Effector CD8-positive, alpha-beta T cell (primary cell): ENCODE measurements around the gene RWDD3.

ENCODE experiments used
- DNase-seq: peaks from one replicate; lab custom pipeline; 2025; lab: John Stamatoyannopoulos, UW

The RWDD3 gene

DNA sequence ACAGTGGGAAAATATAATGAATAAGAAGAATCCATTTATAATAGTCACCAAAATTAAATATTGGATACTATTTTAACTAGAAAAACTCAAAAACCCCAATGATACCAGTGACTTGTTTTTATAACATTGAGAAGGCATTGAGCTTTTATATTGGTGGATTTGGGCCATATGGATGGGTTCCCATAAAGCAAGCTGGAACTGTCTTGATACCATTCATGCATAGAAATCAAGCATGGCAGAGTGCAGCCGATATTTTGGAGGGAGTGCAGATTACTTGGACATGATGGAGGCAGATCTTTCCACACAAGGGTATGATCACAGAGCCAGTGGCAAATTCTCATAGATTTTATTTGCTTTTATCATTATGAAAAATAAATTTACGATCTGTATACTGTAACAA lies 3.8 kb upstream of the RWDD3 start:
- DNase-seq, result no peak

GRCh38 chr1:95230768-95231191 lies 3.2 kb upstream of the RWDD3 start:
- no peak for DNase-seq

DNA sequence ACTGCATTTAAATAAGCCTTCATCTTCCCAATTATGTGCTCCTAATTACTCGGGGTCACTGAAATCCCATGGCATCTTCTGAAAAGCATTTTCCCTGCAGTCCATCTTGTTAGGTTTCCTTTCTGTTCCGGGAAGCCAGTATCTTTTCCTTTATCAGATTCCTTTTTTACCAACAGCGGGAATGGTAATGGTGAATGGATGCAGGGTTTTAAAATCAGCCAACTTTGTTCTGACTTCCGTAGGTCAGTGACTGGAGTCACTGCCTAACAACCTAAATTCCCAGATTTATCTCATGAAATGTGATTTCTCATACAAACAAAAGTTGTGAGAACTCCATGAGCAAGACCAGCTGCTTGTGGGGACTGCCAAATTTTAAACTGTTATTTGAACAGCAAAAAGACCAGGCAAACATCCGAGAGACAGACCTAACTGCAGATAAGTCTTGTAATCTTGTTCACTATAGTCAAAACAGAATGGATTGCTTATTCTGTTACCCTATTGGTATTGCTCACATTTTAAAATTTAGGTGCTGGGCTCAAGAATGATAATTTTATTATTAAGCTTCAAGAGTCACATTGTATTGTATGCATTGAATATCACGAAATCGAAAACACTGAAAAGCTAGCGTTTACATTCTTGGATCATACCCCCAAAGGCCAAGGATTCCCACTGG lies 1.2 kb upstream of the RWDD3 start:
- no peak for DNase-seq

DNA sequence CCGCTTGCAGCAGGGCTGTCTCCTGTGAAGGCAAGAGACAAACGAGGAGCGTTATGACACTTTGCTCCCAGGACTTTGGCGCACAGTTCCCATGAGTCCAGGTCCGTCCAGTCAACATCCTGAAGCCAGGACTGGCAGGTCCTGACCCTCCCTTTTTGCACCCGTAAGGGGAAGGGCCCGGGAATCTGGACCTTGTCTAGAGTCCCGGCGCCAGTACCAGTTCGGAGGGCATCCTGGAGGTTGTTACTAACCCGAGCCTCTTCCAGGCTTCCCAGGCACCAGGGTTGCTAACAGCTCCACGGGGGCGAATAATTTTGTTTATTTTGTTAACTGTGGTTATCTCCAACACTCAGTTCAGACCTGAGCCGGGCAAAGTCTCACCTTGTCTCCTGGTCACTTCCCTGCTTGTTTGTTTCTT lies 682 bp upstream of the RWDD3 start:
- no peak for DNase-seq

GRCh38 chr1:95236784-95237575 lies 3.0 kb downstream of the RWDD3 start:
- DNase-seq, result no peak

DNA sequence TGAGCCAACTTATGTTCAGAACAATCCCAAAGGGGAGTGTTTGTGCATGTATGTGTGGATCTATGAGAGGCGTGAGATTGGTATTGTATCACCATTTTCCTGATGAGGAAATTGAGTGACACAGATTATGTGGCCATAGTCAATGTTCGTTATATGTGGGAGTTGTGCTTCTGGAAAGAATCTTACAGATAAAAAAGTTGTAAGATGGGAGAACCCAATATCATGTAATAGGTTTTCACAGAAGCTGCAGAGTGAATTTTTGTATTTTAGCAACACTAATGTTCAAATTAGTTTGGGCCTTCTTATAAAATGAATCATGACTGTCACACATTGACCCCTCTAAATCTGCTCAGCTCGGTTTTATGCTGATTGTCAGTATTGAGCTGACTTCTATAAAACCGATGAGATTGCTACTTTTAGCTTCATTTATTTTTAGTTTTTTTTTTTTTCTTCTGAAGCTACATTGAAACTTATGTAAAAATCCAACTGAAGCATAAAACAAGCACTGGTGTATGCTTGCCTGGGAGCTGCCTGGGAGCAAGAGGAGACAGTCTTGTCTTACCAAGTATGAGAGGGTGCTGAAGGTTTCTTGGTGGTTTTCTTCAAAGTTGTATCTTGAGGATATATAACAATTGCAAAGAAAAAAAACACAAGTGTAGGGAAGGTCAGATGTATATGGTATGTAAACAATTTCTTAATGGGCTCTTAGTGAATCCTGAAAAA lies 4.1 kb downstream of the RWDD3 start:
- no peak for DNase-seq

DNA sequence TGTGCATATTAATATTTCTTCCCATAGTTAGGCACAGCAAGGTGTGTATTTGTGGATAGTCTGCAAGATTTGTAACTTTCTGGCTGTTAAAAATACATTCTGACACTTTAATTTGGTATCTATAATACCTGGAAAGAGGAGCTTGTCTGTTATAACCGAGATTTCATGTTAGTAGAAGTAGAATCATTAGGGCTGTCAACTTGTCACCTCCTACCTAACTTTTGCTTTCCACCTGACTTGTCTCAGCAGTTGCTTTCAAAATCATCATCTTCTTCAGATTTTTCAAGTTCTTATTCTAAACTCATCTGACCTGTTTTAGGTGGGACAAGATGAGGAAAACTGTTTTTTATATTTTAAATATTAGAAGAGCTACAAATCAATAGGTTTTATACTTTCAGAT lies 11.0 kb downstream of the RWDD3 start:
- DNase-seq, result no peak

DNA sequence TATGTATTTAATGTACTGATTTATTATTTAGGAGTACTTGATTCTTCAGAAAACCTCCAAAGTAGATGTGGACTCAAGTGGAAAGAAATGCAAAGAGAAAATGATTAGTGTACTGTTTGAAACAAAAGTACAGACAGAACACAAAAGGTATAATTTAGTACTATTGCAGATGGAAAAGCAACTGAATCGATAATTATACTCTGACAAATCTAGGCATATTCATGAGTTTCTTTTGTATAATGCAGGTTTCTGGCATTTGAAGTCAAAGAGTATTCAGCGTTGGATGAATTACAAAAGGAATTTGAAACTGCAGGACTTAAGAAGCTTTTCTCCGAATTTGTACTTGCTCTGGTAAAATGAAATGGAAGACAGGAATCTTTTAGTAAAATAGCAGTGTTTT lies 12.5 kb downstream of the RWDD3 start:
- DNase-seq, result no peak

DNA sequence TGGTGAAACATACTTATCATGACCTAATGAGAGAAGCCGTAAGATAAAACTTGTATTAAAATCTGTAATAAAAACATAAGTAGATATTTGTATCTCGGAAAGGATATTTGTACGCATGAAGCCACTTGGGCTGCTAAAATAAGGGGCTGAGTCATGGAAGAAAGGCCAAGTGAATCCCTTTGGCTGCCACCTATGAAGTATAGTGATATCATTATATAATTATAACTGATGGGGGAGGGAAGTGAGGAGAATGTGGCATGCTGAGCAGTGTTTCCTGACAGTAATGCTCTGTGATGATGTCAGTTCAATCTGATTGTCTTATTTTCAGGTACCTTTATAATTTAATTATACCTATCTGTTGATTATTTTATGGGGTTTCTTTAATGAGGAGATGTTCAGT lies 13.6 kb downstream of the RWDD3 start:
- DNase-seq, result no peak

DNA sequence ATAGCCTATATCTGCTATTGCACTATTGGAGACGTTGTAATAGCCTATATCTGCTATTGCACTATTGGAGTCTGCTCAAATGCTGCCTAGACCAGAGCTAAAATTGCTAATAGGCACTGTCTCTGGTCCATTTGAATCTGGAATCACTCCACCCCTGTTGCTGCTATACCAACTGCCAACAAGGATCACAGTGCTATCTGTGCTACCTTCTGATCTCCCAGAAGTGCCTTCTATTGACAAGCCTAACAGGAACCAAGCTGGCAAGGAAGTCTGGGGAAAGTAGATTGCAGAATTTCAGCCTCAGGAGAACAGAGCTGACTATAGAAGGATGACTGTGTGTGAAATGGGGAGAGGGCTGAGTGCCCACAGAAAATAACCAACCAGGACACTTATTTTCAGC lies 15.9 kb downstream of the RWDD3 start:
- no peak for DNase-seq

DNA sequence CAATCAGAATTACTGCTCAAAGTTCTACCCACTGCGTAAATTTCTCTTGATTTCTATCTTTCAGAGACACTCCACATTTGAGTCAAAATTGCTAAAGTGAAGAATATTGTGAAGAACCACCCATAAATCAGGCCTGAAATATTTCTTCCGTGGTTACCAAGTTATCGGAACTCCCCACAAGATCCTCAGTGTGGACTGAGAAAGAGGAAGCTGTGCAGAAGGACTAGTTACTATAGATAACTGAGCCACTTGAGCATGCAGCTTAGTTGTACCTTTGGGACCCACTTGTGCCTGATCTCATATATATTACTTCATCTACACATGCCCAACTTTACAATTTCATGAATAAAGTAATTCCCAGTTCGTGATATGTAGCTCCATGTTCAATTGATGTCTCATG lies 18.4 kb downstream of the RWDD3 start:
- no peak for DNase-seq

DNA sequence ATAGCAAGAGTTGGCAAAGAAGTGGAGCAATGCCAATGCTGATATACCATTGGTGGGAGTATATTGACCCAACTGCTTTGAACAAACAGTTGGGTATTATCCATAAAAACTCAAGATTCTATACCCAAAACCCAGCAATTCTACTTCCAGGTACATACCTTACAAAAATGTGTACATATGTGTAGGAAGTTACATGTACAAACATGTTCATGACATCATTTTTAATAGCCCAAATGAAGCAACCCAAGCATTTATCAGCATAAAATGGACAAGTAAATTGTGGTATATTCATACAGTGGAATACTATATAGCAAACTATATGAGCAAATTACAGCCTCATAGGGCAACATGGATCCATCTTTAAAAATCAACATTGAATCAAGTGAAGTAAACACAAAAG lies 20.9 kb downstream of the RWDD3 start:
- DNase-seq, result no peak

GRCh38 chr1:95255826-95256225 lies 21.8 kb downstream of the RWDD3 start:
- DNase-seq, result no peak

- DNase-seq, result no peak
Observed at GRCh38 chr1:95257758-95258157, 23.7 kb downstream of the RWDD3 start.

GRCh38 chr1:95259245-95259644 lies 25.2 kb downstream of the RWDD3 start:
- no peak for DNase-seq

DNA sequence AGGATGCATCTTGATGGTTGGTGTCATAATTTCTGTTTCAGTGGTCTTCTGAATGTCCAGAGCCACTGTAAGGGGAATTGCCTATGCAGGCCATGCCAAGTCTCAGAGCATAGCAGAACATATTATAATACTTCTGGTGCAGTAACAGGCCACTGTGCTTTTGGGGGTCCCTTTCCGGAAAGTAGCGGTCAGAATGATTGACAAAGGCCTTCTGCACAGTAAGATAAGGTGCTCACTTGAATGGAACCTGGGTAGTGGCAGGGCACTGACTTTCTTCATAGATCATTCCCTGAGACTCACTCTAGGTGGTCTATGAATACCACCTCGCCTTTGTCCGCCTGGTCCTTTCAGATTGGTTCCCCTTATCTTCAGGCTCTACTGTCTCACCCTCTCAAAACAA lies 28.9 kb downstream of the RWDD3 start:
- no peak for DNase-seq

- DNase-seq, result no peak
Observed at GRCh38 chr1:95263450-95263849, 29.4 kb downstream of the RWDD3 start.

- DNase-seq, result no peak
Observed at GRCh38 chr1:95265106-95265505, 31.1 kb downstream of the RWDD3 start.

DNA sequence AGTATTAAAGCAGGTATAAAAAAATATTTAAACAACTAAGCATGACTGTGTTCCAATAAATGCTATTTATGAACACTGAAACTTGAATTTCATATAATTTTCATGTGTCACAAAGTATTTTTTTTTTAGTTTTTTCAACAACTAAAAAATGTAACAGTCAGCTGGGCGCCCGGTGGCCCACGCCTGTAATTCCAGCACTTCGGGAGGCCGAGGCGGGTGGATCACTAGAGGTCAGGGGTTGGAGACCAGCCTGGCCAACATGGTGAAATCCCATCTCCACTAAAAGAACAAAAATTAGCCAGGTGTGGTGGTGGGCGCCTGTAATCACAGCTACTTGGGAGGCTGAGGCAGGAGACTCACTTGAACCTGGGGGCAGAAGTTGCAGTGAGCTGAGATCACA lies 42.4 kb downstream of the RWDD3 start:
- DNase-seq, result no peak

DNA sequence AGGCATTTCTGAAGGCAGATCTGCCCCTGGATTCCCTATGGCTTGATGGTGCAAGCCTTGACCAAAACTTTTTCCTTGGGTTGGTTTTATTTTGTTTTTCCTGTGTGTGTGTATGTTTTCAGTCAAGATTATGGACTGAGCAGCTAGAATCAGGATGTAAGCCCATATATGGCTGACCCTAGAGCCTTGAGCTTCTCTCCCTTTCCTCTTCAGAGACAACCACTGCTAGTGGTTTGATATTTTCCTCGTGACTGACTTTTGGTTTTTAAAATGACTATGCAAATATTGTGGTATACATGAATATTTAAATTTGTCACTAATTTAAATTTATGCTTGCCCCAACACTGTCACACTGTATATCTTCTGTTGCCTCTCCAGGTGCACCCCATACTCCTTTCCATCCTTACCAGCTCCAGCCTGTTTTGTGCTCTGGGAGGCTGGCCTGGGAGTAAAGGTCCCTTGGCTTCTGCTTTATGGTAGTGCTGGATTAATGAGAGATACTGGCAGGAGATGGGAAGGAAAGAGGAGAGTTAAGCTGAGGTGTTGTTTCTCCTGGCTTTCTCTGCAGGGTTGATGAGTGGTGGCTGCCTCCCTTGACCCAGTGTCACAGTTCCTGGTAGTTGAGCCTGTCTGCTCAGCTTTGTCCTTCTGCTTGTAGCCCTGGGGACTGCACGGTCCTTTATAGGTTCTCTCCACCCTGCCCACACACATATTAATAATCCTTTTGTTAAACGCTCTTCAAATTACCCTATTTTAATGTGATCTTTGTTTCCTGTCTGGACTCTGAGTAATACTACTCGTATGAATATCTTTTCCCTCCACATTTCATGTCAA lies 44.4 kb downstream of the RWDD3 start:
- no peak for DNase-seq

GRCh38 chr1:95281781-95282517 lies 47.9 kb downstream of the RWDD3 start:
- no peak for DNase-seq
